GM21390 (cell line): ENCODE measurements around the gene TSPAN8.
"Not testable (repeated sequence)": the region's sequence is repeated elsewhere in the genome, so short reads cannot be mapped to it uniquely, and the experiment has no call there.

Experiments used
- ATAC-seq: cut with Tn5 transposase; IDR thresholded peaks from one replicate; pipeline ENCODE4 v1.9.1; 2021; ENCODE audit not compliant: unreplicated experiment

TSPAN8 gene

GRCh38 chr12:71164568-71165197 lies 6.9 kb upstream of the TSPAN8 start:
- ATAC-seq = no peak

GRCh38 chr12:71164166-71164565 lies 6.4 kb upstream of the TSPAN8 start:
- no peak for ATAC-seq

- ATAC-seq = no peak
These were observed 5.3 kb upstream of the TSPAN8 start for GRCh38 chr12:71162832-71163763.

GRCh38 chr12:71161591-71161990 lies 3.8 kb upstream of the TSPAN8 start:
- no peak for ATAC-seq

- ATAC-seq = no peak
These were observed 2.8 kb upstream of the TSPAN8 start for GRCh38 chr12:71160585-71160984.

GRCh38 chr12:71159878-71160277 lies 2.1 kb upstream of the TSPAN8 start:
- ATAC-seq = no peak

GRCh38 chr12:71159264-71159663 lies 1.5 kb upstream of the TSPAN8 start:
- no peak for ATAC-seq

- no peak for ATAC-seq
These were observed 623 bp upstream of the TSPAN8 start for GRCh38 chr12:71158361-71158882.

GRCh38 chr12:71155225-71155624 lies 2.6 kb downstream of the TSPAN8 start:
- ATAC-seq = no peak

- no peak for ATAC-seq
These were observed 4.9 kb downstream of the TSPAN8 start for GRCh38 chr12:71152851-71153250.

- ATAC-seq = not testable (repeated sequence)
These were observed 7.8 kb downstream of the TSPAN8 start for GRCh38 chr12:71150041-71150440.

GRCh38 chr12:71144682-71145081 lies 13.1 kb downstream of the TSPAN8 start:
- ATAC-seq = no peak

- ATAC-seq = no peak
These were observed 14.8 kb downstream of the TSPAN8 start for GRCh38 chr12:71142956-71143355.

GRCh38 chr12:71142016-71142415 lies 15.8 kb downstream of the TSPAN8 start:
- ATAC-seq = no peak

- ATAC-seq = no peak
These were observed 16.3 kb downstream of the TSPAN8 start for GRCh38 chr12:71141378-71141926.

GRCh38 chr12:71139153-71139735 lies 18.6 kb downstream of the TSPAN8 start:
- no peak for ATAC-seq

GRCh38 chr12:71138011-71138410 lies 19.8 kb downstream of the TSPAN8 start:
- no peak for ATAC-seq

- ATAC-seq = no peak
These were observed 22.0 kb downstream of the TSPAN8 start for GRCh38 chr12:71135812-71136176.

- no peak for ATAC-seq
These were observed 22.6 kb downstream of the TSPAN8 start for GRCh38 chr12:71135077-71135811.

- ATAC-seq = no peak
These were observed 23.4 kb downstream of the TSPAN8 start for GRCh38 chr12:71134405-71134804.
